ENCODE measurements around the gene RNF26.

Gene RNF26

GRCh38 chr11:119373921-119374631, 39.7 kb downstream of the RNF26 start:
- in situ Hi-C loops (cut with HindIII; ENCODE audit: low pct_unique_long_range_greater_than_20kb, low sequenced_read_pairs) = no loop called here
- no peak for TF ChIP-seq JUND (IDR thresholded peaks at IDR 0.05; ENCODE audit: low read depth)
- DNase-seq (ENCODE audit: low read depth in 1 of 2, low spot score in 1 of 2) = peak; percentile 62 to 89

DNA sequence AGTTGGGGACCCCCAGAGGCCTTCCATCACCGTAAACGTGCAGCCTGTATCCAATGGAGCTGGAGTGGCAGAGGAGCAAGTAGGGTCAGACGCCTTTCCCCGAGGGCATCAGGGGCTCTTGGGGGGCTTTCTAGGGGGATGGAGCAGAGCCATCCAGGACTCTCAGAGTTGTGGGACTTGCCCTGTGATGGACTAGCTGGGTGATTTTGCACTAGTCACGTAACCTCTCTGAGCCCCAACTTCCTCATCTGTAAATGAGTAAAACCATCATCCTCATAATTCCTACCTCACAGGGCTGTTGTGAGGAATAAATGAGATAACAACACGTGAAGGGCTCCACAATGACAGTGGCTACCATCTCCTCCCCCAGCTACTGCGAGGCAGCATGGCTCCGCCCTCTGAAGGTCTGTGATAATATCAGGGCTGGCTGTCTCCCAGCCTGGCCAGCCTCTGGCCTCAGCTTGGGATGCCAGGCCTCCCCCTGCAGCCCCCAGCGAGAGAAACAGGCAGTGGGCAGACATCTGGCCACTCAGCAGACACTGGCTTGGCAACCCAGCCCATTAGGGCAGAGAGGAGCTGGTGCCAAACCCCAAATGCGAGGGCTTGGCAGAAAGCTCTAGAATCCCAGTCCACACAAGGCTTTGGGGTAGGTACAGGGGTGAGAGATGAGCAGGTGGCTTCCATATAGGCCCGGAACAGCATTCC, 40.5 kb downstream of the RNF26 start:
- no peak for TF ChIP-seq JUND (IDR thresholded peaks at IDR 0.05; ENCODE audit: low read depth)
- no peak for DNase-seq (ENCODE audit: low read depth in 1 of 2, low spot score in 1 of 2)
- in situ Hi-C loops (cut with HindIII; ENCODE audit: low pct_unique_long_range_greater_than_20kb, low sequenced_read_pairs) = no loop called here

DNA sequence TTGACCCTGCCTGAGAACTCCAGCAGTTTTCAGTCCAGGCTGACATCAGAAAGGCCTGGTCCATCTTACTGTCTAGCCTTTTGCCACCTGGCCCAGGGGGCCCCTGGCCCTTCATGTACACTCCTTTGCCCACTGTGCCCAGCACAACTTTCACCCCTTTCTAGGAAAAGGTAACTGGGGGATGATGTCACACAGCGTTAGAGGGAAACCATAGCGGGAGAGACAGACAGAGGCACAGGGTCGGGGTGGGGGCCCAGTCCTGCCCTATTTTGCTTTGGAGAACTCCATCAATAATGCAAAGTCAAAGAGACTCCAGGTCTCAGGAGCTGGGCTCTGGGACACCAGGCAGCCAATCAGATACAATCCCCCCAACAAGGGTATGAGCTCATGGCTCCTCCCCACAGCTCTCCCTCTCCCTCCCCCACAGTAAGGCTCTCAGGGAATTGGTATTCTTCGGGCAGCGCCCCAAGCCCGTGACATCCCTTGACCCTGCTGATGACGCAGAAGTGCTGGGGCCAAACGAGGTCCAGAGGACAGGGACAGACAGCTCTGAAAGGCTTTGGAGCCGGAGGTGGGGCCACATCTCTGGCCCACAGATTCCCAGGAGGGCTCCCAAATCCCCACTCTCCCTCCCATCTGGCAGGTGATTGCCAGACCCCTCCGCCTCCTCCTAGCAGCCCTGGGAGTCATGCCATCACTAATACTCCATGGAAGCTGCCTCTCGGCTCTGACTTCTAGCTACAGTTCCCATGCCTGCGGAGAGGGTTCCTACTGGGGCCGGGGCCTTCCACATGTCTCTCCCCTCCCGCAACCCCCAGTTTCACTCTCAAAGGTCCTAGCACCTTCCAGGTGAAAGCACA, 41.2 kb downstream of the RNF26 start:
- no peak for TF ChIP-seq JUND (IDR thresholded peaks at IDR 0.05; ENCODE audit: low read depth)
- DNase-seq (ENCODE audit: low read depth in 1 of 2, low spot score in 1 of 2) = no peak
- in situ Hi-C loops (cut with HindIII; ENCODE audit: low pct_unique_long_range_greater_than_20kb, low sequenced_read_pairs) = no loop called here

- in situ Hi-C loops (cut with HindIII; ENCODE audit: low pct_unique_long_range_greater_than_20kb, low sequenced_read_pairs) = no loop called here
- no peak for TF ChIP-seq JUND (IDR thresholded peaks at IDR 0.05; ENCODE audit: low read depth)
- DNase-seq (ENCODE audit: low read depth in 1 of 2, low spot score in 1 of 2) = no peak
Measured at GRCh38 chr11:119376197-119376847, 42.0 kb downstream of the RNF26 start.

- peak in 1 of 2 experiments; percentile 40 for DNase-seq (ENCODE audit: low read depth in 1 of 2, low spot score in 1 of 2)
- no peak for TF ChIP-seq JUND (IDR thresholded peaks at IDR 0.05; ENCODE audit: low read depth)
- in situ Hi-C loops (cut with HindIII; ENCODE audit: low pct_unique_long_range_greater_than_20kb, low sequenced_read_pairs) = no loop called here
Measured at GRCh38 chr11:119377112-119377901, 43.0 kb downstream of the RNF26 start.

GRCh38 chr11:119377961-119378667, 43.8 kb downstream of the RNF26 start:
- in situ Hi-C loops (cut with HindIII; ENCODE audit: low pct_unique_long_range_greater_than_20kb, low sequenced_read_pairs) = no loop called here
- no peak for DNase-seq (ENCODE audit: low read depth in 1 of 2, low spot score in 1 of 2)
- TF ChIP-seq JUND (IDR thresholded peaks at IDR 0.05; ENCODE audit: low read depth) = no peak

- no peak for TF ChIP-seq JUND (IDR thresholded peaks at IDR 0.05; ENCODE audit: low read depth)
- DNase-seq (ENCODE audit: low read depth in 1 of 2, low spot score in 1 of 2) = no peak
- in situ Hi-C loops (cut with HindIII; ENCODE audit: low pct_unique_long_range_greater_than_20kb, low sequenced_read_pairs) = no loop called here
Measured at GRCh38 chr11:119378851-119379465, 44.6 kb downstream of the RNF26 start.

DNA sequence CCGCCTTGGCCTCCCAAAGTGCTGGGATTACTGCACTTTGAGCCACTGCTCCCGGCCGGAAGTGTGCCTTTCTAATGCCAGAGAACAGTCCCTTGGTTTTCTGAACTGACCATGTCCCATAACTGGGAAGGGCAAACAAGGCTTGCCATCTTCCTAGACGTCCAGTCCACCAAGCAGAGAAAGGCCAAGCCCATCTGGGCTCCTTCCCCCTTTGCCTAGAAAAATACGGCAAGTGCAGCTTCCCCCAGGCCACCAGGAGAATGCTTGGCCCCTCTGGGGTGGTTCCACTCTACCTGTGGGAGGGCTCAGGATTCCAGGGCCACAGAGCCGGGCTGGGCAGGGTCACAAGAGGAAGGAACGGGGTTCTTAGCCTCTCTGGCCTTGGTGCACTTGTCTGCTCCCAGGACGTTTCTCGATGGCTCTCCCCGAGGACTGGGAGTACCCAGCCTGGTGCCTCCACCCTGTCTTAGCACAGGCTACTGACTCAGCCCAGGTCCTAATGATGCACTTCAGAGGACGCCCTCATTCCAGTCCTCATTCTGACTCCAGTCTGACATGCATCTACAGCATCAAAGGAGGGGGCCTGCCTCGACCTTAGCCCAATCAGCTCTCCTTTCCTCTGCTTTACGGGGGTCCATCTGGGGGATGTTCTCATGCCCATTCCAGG, 46.0 kb downstream of the RNF26 start:
- in situ Hi-C loops (cut with HindIII; ENCODE audit: low pct_unique_long_range_greater_than_20kb, low sequenced_read_pairs) = no loop called here

DNA sequence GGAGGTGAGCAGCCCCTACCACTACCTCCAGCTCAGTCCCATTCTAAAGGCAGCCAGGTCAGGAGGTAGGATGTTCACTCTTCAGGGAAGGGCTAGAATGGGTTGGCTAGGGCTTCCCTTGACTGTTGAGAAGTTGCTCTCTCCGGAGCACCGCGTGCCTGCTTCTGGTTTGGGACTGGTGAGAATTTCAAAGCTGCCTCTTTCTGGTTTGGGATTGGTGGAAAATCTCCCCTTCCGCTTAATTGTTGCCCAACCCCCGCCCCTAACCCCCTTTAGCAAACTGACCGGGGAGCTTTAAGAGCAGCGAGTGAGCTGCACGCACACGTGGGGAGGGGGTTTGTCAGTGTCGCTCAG, 46.5 kb downstream of the RNF26 start:
- in situ Hi-C loops (cut with HindIII; ENCODE audit: low pct_unique_long_range_greater_than_20kb, low sequenced_read_pairs) = no loop called here
- no peak for DNase-seq (ENCODE audit: low read depth in 1 of 2, low spot score in 1 of 2)
- TF ChIP-seq JUND (IDR thresholded peaks at IDR 0.05; ENCODE audit: low read depth) = no peak

More for the DNA sequence above, 46.0 kb downstream of the RNF26 start:
- TF ChIP-seq JUND (IDR thresholded peaks at IDR 0.05; ENCODE audit: low read depth) = no peak
- DNase-seq (ENCODE audit: low read depth in 1 of 2, low spot score in 1 of 2) = no peak

- TF ChIP-seq JUND (IDR thresholded peaks at IDR 0.05; ENCODE audit: low read depth) = no peak
Measured at GRCh38 chr11:119381181-119381988, 47.1 kb downstream of the RNF26 start, which contains the start of gene USP2. TSS of gene USP2 (minus strand) at chr11:119381690. CDS start at chr11:119373480, 8,210 bp downstream.

More at GRCh38 chr11:119381181-119381988, 47.1 kb downstream of the RNF26 start, which contains the start of gene USP2:
- in situ Hi-C loops (cut with HindIII; ENCODE audit: low pct_unique_long_range_greater_than_20kb, low sequenced_read_pairs) = no loop called here
- peak; percentile 83 to 99 for DNase-seq (ENCODE audit: low read depth in 1 of 2, low spot score in 1 of 2)
